ENCODE data around the gene RNASE12. TPM values are rescaled to one million over a fixed set of nuclear protein-coding genes. Genes with fewer than 3 reads are reported as not detected.

RNASE12 gene
- total and polyA plus RNA-seq, 9 of the 15 experiments (the other 6 are each of a cell fraction or from before 2014, with no cell fraction given) = 0.24 TPM; not detected in 8

DNA sequence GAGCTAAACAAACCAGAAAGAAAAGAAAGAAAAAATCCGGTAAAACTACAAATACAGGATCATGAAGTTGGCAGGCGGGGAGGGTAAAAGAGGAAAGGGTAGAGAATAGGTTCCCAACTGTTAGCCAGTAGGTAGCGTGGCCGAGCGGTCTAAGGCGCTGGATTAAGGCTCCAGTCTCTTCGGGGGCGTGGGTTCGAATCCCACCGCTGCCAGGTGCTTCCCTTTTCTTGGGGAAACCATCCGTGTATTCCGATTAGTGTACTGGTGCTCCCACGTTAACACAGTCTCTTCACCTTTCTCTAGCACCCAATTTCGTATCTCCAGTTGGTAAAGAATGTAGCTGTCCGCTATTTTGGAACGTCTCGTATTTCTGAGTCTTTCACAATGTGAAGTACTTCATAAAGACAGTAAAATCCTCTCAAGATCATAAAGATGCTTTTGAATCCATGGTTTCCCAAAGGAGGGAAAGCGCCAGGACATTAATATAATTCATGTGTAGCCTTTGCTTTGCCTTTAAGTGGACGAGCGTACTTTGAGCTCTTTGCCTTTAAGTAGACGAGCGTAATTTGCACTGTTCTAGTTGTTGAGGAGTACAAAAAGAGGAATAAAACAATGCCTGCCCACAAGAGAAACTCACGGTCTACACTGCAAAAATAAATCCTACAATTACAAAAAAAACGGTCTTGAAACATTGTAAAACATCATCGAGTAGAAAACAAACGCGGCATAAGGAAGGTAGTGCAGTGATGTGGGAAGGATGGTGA, 19.0 kb upstream of the RNASE12 start (continued):
- TF ChIP-seq CREB3L1 (IDR thresholded peaks at IDR 0.05; ENCODE audit: borderline replicate concordance, low read depth) (no peak), GTF2F1 (IDR thresholded peaks at IDR 0.05; ENCODE audit: low read depth, low read length) (no peak), ZFP30 (CRISPR knock-in tag; IDR thresholded peaks at IDR 0.05; ENCODE audit: borderline replicate concordance) (no peak), E2F3 (CRISPR knock-in tag; IDR thresholded peaks at IDR 0.05) (no peak), U2AF2 (optimal IDR thresholded peaks at IDR 0.05; ENCODE audit: low read depth, low read length) (no peak), PCBP1 (IDR thresholded peaks at IDR 0.05; ENCODE audit: low read depth, low read length, poor library complexity, severe bottlenecking) (no peak), ZNF140 (CRISPR knock-in tag; IDR thresholded peaks at IDR 0.05) (no peak), ZNF224 (CRISPR knock-in tag; IDR thresholded peaks at IDR 0.05) (no peak), SMARCA4 (IDR thresholded peaks at IDR 0.05) (no peak), TRIM25 (IDR thresholded peaks at IDR 0.05; ENCODE audit: borderline replicate concordance) (no peak), FOXM1 (IDR thresholded peaks at IDR 0.05; ENCODE audit: low read depth) (no peak), FOXM1 (CRISPR knock-in tag; IDR thresholded peaks at IDR 0.05; ENCODE audit: low read depth) (no peak), KLF13 (tag; IDR thresholded peaks at IDR 0.05; ENCODE audit: borderline replicate concordance, low read depth) (0 out of 2 replicates have a peak, but pooled peaks have one; percentile 12), ZNF76 (CRISPR knock-in tag; IDR thresholded peaks at IDR 0.05; ENCODE audit: borderline replicate concordance) (no peak), ZNF212 (CRISPR knock-in tag; IDR thresholded peaks at IDR 0.05) (no peak), NFIC (IDR thresholded peaks at IDR 0.05) (peak; percentile 71), RBM25 (IDR thresholded peaks at IDR 0.05; ENCODE audit: low read depth, low read length, severe bottlenecking) (no peak), COPS2 (conservative IDR thresholded peaks at IDR 0.05) (no peak), ZNF274 (IDR thresholded peaks at IDR 0.05; ENCODE audit: borderline replicate concordance, low read depth, low read length) (0 out of 2 replicates have a peak, but pooled peaks have one; percentile 52), SP2 (IDR thresholded peaks at IDR 0.05; ENCODE audit: extremely low read depth, low read depth, low read length, poor library complexity, severe bottlenecking) (no peak)
- TF ChIP-seq, protein P1, sequence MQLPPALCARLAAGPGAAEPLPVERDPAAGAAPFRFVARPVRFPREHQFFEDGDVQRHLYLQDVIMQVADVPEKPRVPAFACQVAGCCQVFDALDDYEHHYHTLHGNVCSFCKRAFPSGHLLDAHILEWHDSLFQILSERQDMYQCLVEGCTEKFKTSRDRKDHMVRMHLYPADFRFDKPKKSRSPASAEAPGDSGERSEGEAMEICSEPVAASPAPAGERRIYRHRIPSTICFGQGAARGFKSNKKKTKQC (CRISPR knock-in tag; IDR thresholded peaks at IDR 0.05) = no peak
- TF ChIP-seq, protein P2, sequence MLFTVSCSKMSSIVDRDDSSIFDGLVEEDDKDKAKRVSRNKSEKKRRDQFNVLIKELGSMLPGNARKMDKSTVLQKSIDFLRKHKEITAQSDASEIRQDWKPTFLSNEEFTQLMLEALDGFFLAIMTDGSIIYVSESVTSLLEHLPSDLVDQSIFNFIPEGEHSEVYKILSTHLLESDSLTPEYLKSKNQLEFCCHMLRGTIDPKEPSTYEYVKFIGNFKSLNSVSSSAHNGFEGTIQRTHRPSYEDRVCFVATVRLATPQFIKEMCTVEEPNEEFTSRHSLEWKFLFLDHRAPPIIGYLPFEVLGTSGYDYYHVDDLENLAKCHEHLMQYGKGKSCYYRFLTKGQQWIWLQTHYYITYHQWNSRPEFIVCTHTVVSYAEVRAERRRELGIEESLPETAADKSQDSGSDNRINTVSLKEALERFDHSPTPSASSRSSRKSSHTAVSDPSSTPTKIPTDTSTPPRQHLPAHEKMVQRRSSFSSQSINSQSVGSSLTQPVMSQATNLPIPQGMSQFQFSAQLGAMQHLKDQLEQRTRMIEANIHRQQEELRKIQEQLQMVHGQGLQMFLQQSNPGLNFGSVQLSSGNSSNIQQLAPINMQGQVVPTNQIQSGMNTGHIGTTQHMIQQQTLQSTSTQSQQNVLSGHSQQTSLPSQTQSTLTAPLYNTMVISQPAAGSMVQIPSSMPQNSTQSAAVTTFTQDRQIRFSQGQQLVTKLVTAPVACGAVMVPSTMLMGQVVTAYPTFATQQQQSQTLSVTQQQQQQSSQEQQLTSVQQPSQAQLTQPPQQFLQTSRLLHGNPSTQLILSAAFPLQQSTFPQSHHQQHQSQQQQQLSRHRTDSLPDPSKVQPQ (CRISPR knock-in tag; IDR thresholded peaks at IDR 0.05; ENCODE audit: borderline replicate concordance) = no peak

Measured in K562 (cell line).